NCI-H2196 treated with DMSO at 0.1 percent for 48 hours (cell line): ENCODE data around the gene GPR15.

Experiments used
- DNase-seq: peaks from one replicate; lab custom pipeline; 2025; ENCODE audit not compliant: unreplicated experiment; lab: John Stamatoyannopoulos, UW

Gene GPR15

GRCh38 chr3:98582042-98582441, 50.3 kb downstream of the GPR15 start:
- DNase-seq, result no peak

- DNase-seq, result no peak
Measured at GRCh38 chr3:98583766-98584165, 52.0 kb downstream of the GPR15 start.
